H1 (cell line): Measurements from ENCODE around the gene SLC27A6. TPM values are rescaled to one million over a fixed set of nuclear protein-coding genes. Genes with fewer than 3 reads are reported as not detected.

ENCODE experiments used
- CHD7 ChIP-seq: fragments of 300-600 bp; sonication (generic); IDR thresholded peaks from 2 replicates; pipeline ENCODE4 v1.7.1; 2012; ENCODE audit warnings: low read length, moderate library complexity, mild to moderate bottlenecking, inconsistent platforms; ENCODE audit not compliant: insufficient replicate concordance
- SIRT6 ChIP-seq: IDR thresholded peaks from one replicate; pipeline ENCODE4 v1.7.1; 2012; ENCODE audit warnings: low read length, inconsistent platforms
- polyA plus RNA-seq, 7 experiments: library from polyadenylated mRNA; depleted of rRNA in 3 of 7; stranded (reverse) in 5 of 7; unstranded in 2 of 7; fragments of >200 nt in 5 of 7; fragments of 200-250 nt in 2 of 7; gene quantifications; 1 replicate in 5 of 7; 2 replicates in 1 of 7; 4 replicates in 1 of 7; pipeline versions ENCODE4 v1.2.1 to v1.2.3, GENCODE V29; 2011 to 2013; ENCODE audit warnings: missing spikeins in 2 of 7, mixed read lengths in 2 of 7
- total RNA-seq: library from RNA; stranded (reverse); fragmentation: NEBNext Ultra II Directional; extraction: Animal tissue kit (Norgen Biotek cat#: 25700); gene quantifications from 2 replicates; pipeline ENCODE4 v1.2.1, GENCODE V29; 2021

SLC27A6 gene
- total and polyA plus RNA-seq, 2 of the 8 experiments (the other 6 are each of a cell fraction or from before 2014, with no cell fraction given) = 4.0 to 4.7 TPM

GRCh38 chr5:128956164-128956563 lies 9.1 kb upstream of the SLC27A6 start (continued):
- TF ChIP-seq CHD7 = no peak
- TF ChIP-seq SIRT6 = no peak
